GM12865 (cell line): ENCODE measurements around the gene SRP19.

Experiments
- DNase-seq: peaks from one replicate; pipeline ENCODE4 v3.0.0; 2010; ENCODE audit warnings: low read depth
- H3K4me3 ChIP-seq: 2 replicates; pipeline ENCODE4 v1.5.1; 2011; ENCODE audit warnings: mild to moderate bottlenecking, low read depth, low read length, control low read depth
- CTCF ChIP-seq: IDR thresholded peaks from 2 replicates; pipeline ENCODE4 v1.5.1; 2011; ENCODE audit warnings: low read length, control low read depth, low read depth, inconsistent platforms; ENCODE audit not compliant: insufficient read depth; ENCODE audit errors: missing control alignments

SRP19 gene

GRCh38 chr5:112918136-112918535 lies 57.0 kb downstream of the SRP19 start:
- no peak overlapping the region for H3K4me3 ChIP-seq
- no peak for DNase-seq
- no peak for TF ChIP-seq CTCF

GRCh38 chr5:112918679-112919078 lies 57.6 kb downstream of the SRP19 start:
- TF ChIP-seq CTCF, result no peak
- no peak overlapping the region for H3K4me3 ChIP-seq
- DNase-seq, result no peak
